SK-N-SH (cell line): ENCODE results near the gene CASZ1. TPM values are rescaled to one million over a fixed set of nuclear protein-coding genes. Genes with fewer than 3 reads are reported as not detected.

Source experiments
- CTCF ChIA-PET: fragments of 300-600, 350-600 bp; formaldehyde crosslinking; extraction: SDS; loops from one replicate; lab custom pipeline; 2021; lab: Yijun Ruan, JAX
- POLR2A ChIA-PET: fragments of 350-600 bp; sonication (Branson Sonifier 250); formaldehyde crosslinking; extraction: SDS; loops from one replicate; lab custom pipeline; 2020; ENCODE audit warnings: antibody characterized with exemption, inconsistent platforms; lab: Yijun Ruan, JAX
- DNase-seq: peaks from one replicate; pipeline ENCODE4 v3.0.0; 2012
- H2AFZ ChIP-seq: fragments of 200-600 bp; sonication (generic); 2 replicates; pipeline ENCODE4 v1.8.1; 2016; ENCODE audit warnings: antibody characterized with exemption, mild to moderate bottlenecking, low read depth
- H3F3A ChIP-seq: fragments of 200-600 bp; sonication (generic); replicated peaks from 2 replicates; pipeline ENCODE3; 2016; ENCODE audit warnings: antibody characterized with exemption, mild to moderate bottlenecking; ENCODE audit not compliant: insufficient read depth
- H3K27ac ChIP-seq, 2 experiments: fragments of 200-500 bp in 1 of 2; fragments of 200-600 bp in 1 of 2; sonication (Bioruptor generic) in 1 of 2; sonication (generic), shearing (Covaris generic) in 1 of 2; 2 replicates each; pipeline versions ENCODE4 v1.5.1 to v1.6.1; 2014 to 2016; ENCODE audit warnings: low read depth in 2 of 2, inconsistent platforms in 1 of 2, low read length in 1 of 2, mild to moderate bottlenecking in 1 of 2, mixed read lengths in 1 of 2
- H3K27me3 ChIP-seq: fragments of 200-600 bp; sonication (generic), shearing (Covaris generic); 2 replicates; pipeline ENCODE4 v1.6.1; 2016; ENCODE audit warnings: mixed run types; ENCODE audit not compliant: insufficient read depth
- H3K36me3 ChIP-seq, 2 experiments: fragments of 200-500 bp in 1 of 2; fragments of 200-600 bp in 1 of 2; sonication (Bioruptor generic) in 1 of 2; sonication (generic) in 1 of 2; replicated peaks in 1 of 2; 2 replicates each; pipeline versions ENCODE3 to v1.5.1; 2014 to 2016; ENCODE audit warnings: low read length in 1 of 2, mild to moderate bottlenecking in 1 of 2; ENCODE audit not compliant: insufficient read depth in 2 of 2, control insufficient read depth in 1 of 2
- H3K4me1 ChIP-seq, 2 experiments: fragments of 200-500 bp in 1 of 2; fragments of 200-600 bp in 1 of 2; sonication (Bioruptor generic) in 1 of 2; sonication (generic), shearing (Covaris generic) in 1 of 2; 2 replicates each; pipeline versions ENCODE4 v1.5.1 to v1.6.1; 2014 to 2016; ENCODE audit warnings: low read depth in 1 of 2, low read length in 1 of 2, mixed run types in 1 of 2; ENCODE audit not compliant: insufficient read depth in 2 of 2, control insufficient read depth in 1 of 2
- H3K4me2 ChIP-seq: fragments of 200-600 bp; sonication (generic), shearing (Covaris generic); 2 replicates; pipeline ENCODE4 v1.6.1; 2017; ENCODE audit warnings: mixed run types
- H3K4me3 ChIP-seq, 2 experiments: fragments of 200-500 bp in 1 of 2; fragments of 200-600 bp in 1 of 2; sonication (Bioruptor generic) in 1 of 2; sonication (generic), shearing (Covaris generic) in 1 of 2; 2 replicates each; pipeline versions ENCODE4 v1.5.1 to v1.8.1; 2014 to 2016; ENCODE audit warnings: low read depth in 2 of 2, inconsistent platforms in 1 of 2, low read length in 1 of 2, mild to moderate bottlenecking in 1 of 2, mixed read lengths in 1 of 2, moderate library complexity in 1 of 2
- H3K79me2 ChIP-seq: fragments of 200-600 bp; sonication (generic); 2 replicates; pipeline ENCODE4 v1.8.1; 2017; ENCODE audit warnings: mild to moderate bottlenecking; ENCODE audit not compliant: insufficient read depth
- H3K9ac ChIP-seq: fragments of 200-600 bp; sonication (generic); 2 replicates; pipeline ENCODE4 v1.6.1; 2017; ENCODE audit warnings: mixed run types
- H3K9me2 ChIP-seq: fragments of 200-600 bp; sonication (generic); 2 replicates; pipeline ENCODE4 v1.6.1; 2017; ENCODE audit warnings: mixed run types
- H3K9me3 ChIP-seq: fragments of 200-600 bp; sonication (generic); 2 replicates; pipeline ENCODE4 v1.6.1; 2017; ENCODE audit warnings: mixed run types, mild to moderate bottlenecking, moderate library complexity
- H4K20me1 ChIP-seq: fragments of 200-600 bp; sonication (generic); 2 replicates; pipeline ENCODE4 v1.6.1; 2017; ENCODE audit warnings: mild to moderate bottlenecking, mixed run types; ENCODE audit not compliant: insufficient read depth
- CHD2 ChIP-seq: fragments of 150-350 bp; IDR thresholded peaks from 2 replicates; pipeline ENCODE4 v1.6.1; 2018; ENCODE audit warnings: low read length; ENCODE audit not compliant: partially characterized antibody
- EP300 ChIP-seq, 2 experiments: IDR thresholded peaks; 2 replicates each; pipeline versions ENCODE4 v1.4.0 to v1.6.1; 2012; ENCODE audit warnings: borderline replicate concordance in 1 of 2, low read depth in 1 of 2, low read length in 1 of 2
- FOSL2 ChIP-seq: IDR thresholded peaks from 2 replicates; pipeline ENCODE4 v1.4.0; 2012; ENCODE audit warnings: low read depth, mild to moderate bottlenecking, moderate library complexity, borderline replicate concordance
- FOXJ3 ChIP-seq: sonication (generic); formaldehyde crosslinking; IDR thresholded peaks from 2 replicates; pipeline ENCODE4 v1.5.1; 2020; ENCODE audit warnings: mild to moderate bottlenecking, missing genetic modification reagents
- JUND ChIP-seq: IDR thresholded peaks from 2 replicates; pipeline ENCODE4 v1.4.0; 2012
- MEF2A ChIP-seq: IDR thresholded peaks from 2 replicates; pipeline ENCODE4 v1.4.0; 2012; ENCODE audit warnings: low read depth, borderline replicate concordance
- MXI1 ChIP-seq: IDR thresholded peaks from 2 replicates; pipeline ENCODE4 v1.6.1; 2012; ENCODE audit warnings: mild to moderate bottlenecking, low read depth, low read length, improper control_type of control experiment
- NFIC ChIP-seq: IDR thresholded peaks from 2 replicates; pipeline ENCODE4 v1.4.0; 2012; ENCODE audit warnings: borderline replicate concordance
- NRF1 ChIP-seq: IDR thresholded peaks from 2 replicates; pipeline ENCODE4 v1.6.1; 2012; ENCODE audit warnings: low read depth, mild to moderate bottlenecking, low read length
- RAD21 ChIP-seq: IDR thresholded peaks from 2 replicates; pipeline ENCODE4 v1.6.1; 2012; ENCODE audit warnings: mild to moderate bottlenecking, low read length
- RCOR1 ChIP-seq: fragments of 150-350 bp; IDR thresholded peaks from 2 replicates; pipeline ENCODE4 v1.6.1; 2017; ENCODE audit warnings: antibody characterized with exemption, low read length
- REST ChIP-seq: IDR thresholded peaks from 2 replicates; pipeline ENCODE4 v1.6.1; 2012; ENCODE audit warnings: mild to moderate bottlenecking, low read depth, low read length, moderate library complexity
- RFX5 ChIP-seq: IDR thresholded peaks from 2 replicates; pipeline ENCODE4 v1.6.1; 2012; ENCODE audit warnings: mild to moderate bottlenecking, improper control_type of control experiment, low read length
- RXRA ChIP-seq: IDR thresholded peaks from 2 replicates; pipeline ENCODE4 v1.4.0; 2012; ENCODE audit warnings: low read depth, mild to moderate bottlenecking, borderline replicate concordance
- TCF12 ChIP-seq: IDR thresholded peaks from 2 replicates; pipeline ENCODE4 v1.4.0; 2012
- YY1 ChIP-seq: IDR thresholded peaks from 2 replicates; pipeline ENCODE4 v1.4.0; 2012; ENCODE audit warnings: low read depth, mild to moderate bottlenecking
- WGBS: methylation state at CpG from one replicate; pipeline ENCODE4 v1.1.6; 2017; ENCODE audit warnings: low lambda C conversion rate; 5-methylcytosine and 5-hydroxymethylcytosine counted together
- polyA plus RNA-seq, 3 experiments: library from polyadenylated mRNA; depleted of rRNA; stranded (reverse); fragments of >200 nt; gene quantifications; 2 replicates each; pipeline ENCODE4 v1.2.3, GENCODE V29; 2012

CASZ1 gene
- polyA plus RNA-seq, 1 of the 3 experiments (the other 2 are of a cell fraction) = 0.51 TPM

- Histone ChIP-seq H3K36me3 (no peaks in the 10 kb centered on the region), H3K9me2 (no peaks in the 10 kb centered on the region), H3K4me3 (no peak overlapping the region), H3F3A (no peaks in the 10 kb centered on the region), H3K9ac (no peak overlapping the region), H3K79me2 (no peaks in the 10 kb centered on the region), H3K4me1 (no peaks in the 10 kb centered on the region; a peak in 1 of 4 replicates), H3K4me2 (no peak overlapping the region), H2AFZ (no peak overlapping the region), H4K20me1 (no peaks in the 10 kb centered on the region), H3K27ac (no peak overlapping the region), H3K9me3 (no peaks in the 10 kb centered on the region), H3K27me3 (no peaks in the 10 kb centered on the region)
- DNase-seq = no peak
- WGBS = 84% methylated on average over 10 of the region's 13 CpGs
- ChIA-PET POLR2A (no interaction called here), CTCF (no interaction called here)
- no peak for TF ChIP-seq CHD2
- TF ChIP-seq MEF2A = no peak
- no peak for TF ChIP-seq NRF1
- no peak for TF ChIP-seq JUND
- no peak for TF ChIP-seq EP300 (IDR thresholded peaks at IDR 0.05; ENCODE audit: borderline replicate concordance in 1 of 2, low read depth in 1 of 2, low read length in 1 of 2)
- no peak for TF ChIP-seq RXRA
Measured at GRCh38 chr1:10705953-10706352, 90.5 kb downstream of the CASZ1 start.

DNA sequence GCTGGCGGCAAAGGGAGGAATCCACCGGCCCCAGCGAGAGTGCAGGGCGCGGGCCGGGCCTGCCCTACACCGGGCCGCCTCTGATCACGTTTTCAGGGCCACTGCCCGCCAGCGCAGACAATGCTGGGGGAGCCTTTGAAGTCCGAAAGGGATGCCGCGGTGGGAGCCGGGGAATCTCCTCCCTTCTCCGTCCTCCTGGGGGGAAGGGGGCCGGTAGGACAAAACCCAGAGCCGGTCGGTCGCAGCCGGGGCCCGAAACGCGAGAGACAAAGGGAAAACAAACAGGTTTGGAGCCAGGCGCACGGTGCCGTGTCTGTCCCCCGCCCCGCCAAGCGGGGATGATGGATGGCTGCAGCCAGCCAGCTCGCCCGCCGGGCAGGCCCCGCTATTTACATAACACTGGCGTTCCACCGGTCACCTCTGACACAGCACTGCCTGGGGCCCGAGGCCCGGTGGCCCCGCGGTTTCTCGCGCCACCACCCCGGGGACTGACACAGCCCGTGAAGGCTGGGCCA lies 92.0 kb downstream of the CASZ1 start:
- DNase-seq = no peak
- Histone ChIP-seq H3K36me3 (no peaks in the 10 kb centered on the region), H3F3A (no peaks in the 10 kb centered on the region), H2AFZ (no peak overlapping the region), H3K4me3 (no peak overlapping the region), H3K27ac (no peak overlapping the region), H3K27me3 (no peaks in the 10 kb centered on the region), H3K9ac (no peak overlapping the region), H4K20me1 (no peaks in the 10 kb centered on the region), H3K4me1 (no peaks in the 10 kb centered on the region; a peak in 1 of 4 replicates), H3K9me3 (no peaks in the 10 kb centered on the region), H3K79me2 (no peaks in the 10 kb centered on the region), H3K4me2 (no peak overlapping the region), H3K9me2 (no peaks in the 10 kb centered on the region)
- 92% methylated on average over 23 of the region's 44 CpGs for WGBS
- TF ChIP-seq RCOR1 = no peak
- no peak for TF ChIP-seq YY1
- TF ChIP-seq RFX5 = no peak
- no peak for TF ChIP-seq REST
- TF ChIP-seq NFIC = no peak
- no peak for TF ChIP-seq FOXJ3 (CRISPR knock-in tag)
- TF ChIP-seq RXRA = no peak
- no peak for TF ChIP-seq RAD21
- TF ChIP-seq NRF1 = no peak
- TF ChIP-seq EP300 (IDR thresholded peaks at IDR 0.05; ENCODE audit: borderline replicate concordance in 1 of 2, low read depth in 1 of 2, low read length in 1 of 2) = no peak
- TF ChIP-seq MXI1 = no peak
- no peak for TF ChIP-seq FOSL2
- no peak for TF ChIP-seq TCF12
- ChIA-PET CTCF (interaction anchor here (1.7 kb wide), 1 partner anchor 163 kb away, joined by 4 read pairs; no protein-coding TSS in a partner anchor), POLR2A (no interaction called here)
